Measurements from ENCODE around the gene MDH1B. TPM values are rescaled to one million over a fixed set of nuclear protein-coding genes. Genes with fewer than 3 reads are reported as not detected.

The MDH1B gene
- total RNA-seq, 1 experiment from 2014 or later: 1.3 TPM

- Mint-ChIP-seq H3K27me3 (ENCODE audit: low read depth) (peaks cover 3% of the 10 kb centered on the region; the same call in 1 of the 2 replicates), H3K9me3 (no peaks in the 10 kb centered on the region), H3K36me3 (ENCODE audit: insufficient read depth in 1 of 3, low read depth in 3 of 3) (no peaks in the 10 kb centered on the region), H3K4me1 (0 out of 4 replicates have a peak, but pooled peaks cover 0 to 3% of the 10 kb centered on the region in 2 experiments), H3K4me3 (no peak overlapping the region), H3K27ac (no peak overlapping the region)
- no peak overlapping the region for H2BK120ac ChIP-seq (ENCODE audit: low read depth, low read length, poor library complexity, severe bottlenecking)
- no peak overlapping the region for H3K18ac ChIP-seq (ENCODE audit: insufficient read length, low read depth, low read length)
- H3K56ac ChIP-seq (ENCODE audit: insufficient read length, low read depth, low read length): no peak overlapping the region
- H3K79me1 ChIP-seq (ENCODE audit: insufficient read depth, low read depth, low read length, poor library complexity, severe bottlenecking): no peaks in the 10 kb centered on the region
- H4K20me1 ChIP-seq (ENCODE audit: control insufficient read depth, insufficient read depth, insufficient read length): no peaks in the 10 kb centered on the region
- H3K23me2 ChIP-seq (ENCODE audit: insufficient read length, low read depth, low read length, poor library complexity, severe bottlenecking): no peaks in the 10 kb centered on the region
- no peak overlapping the region for H2BK20ac ChIP-seq (ENCODE audit: low read depth, low read length, poor library complexity, severe bottlenecking)
- H3K4me1 ChIP-seq (ENCODE audit: insufficient read depth, low read length): no peaks in the 10 kb centered on the region
- no peak overlapping the region for H3T11ph ChIP-seq (ENCODE audit: low read length)
- H4K8ac ChIP-seq (replicated peaks; ENCODE audit: insufficient read length, low read depth, low read length): no peak overlapping the region
- no peaks in the 10 kb centered on the region for H3K79me2 ChIP-seq (ENCODE audit: insufficient read depth, low read length)
- H4K91ac ChIP-seq (ENCODE audit: insufficient read length, low read depth, low read length): no peak overlapping the region
- H2AFZ ChIP-seq (ENCODE audit: low read length): no peak overlapping the region
- no peaks in the 10 kb centered on the region for H3K9me3 ChIP-seq (ENCODE audit: control insufficient read depth, low read depth, low read length)
- H2BK15ac ChIP-seq (ENCODE audit: low read depth, low read length): no peak overlapping the region
- H3K27ac ChIP-seq (ENCODE audit: insufficient read length, low read depth, low read length): no peak overlapping the region
- no peak overlapping the region for H2BK5ac ChIP-seq (ENCODE audit: insufficient read length, low read length)
- H2BK12ac ChIP-seq (ENCODE audit: insufficient read length, low read depth, low read length): no peak overlapping the region
- DNase-seq: no peak
- H4K5ac ChIP-seq (ENCODE audit: insufficient read length, low read depth, low read length): no peak overlapping the region
- no peaks in the 10 kb centered on the region for H3K27me3 ChIP-seq (ENCODE audit: insufficient read depth, low read length)
- WGBS (ENCODE audit: extremely low coverage, insufficient read length, low lambda C conversion rate): no CpG with 5 or more reads among the region's 8 CpGs
- no peak overlapping the region for H3K14ac ChIP-seq (ENCODE audit: insufficient read depth, low read length)
- TF ChIP-seq CTCF (conservative IDR thresholded peaks at IDR 0.05): no peak
- no peak overlapping the region for H3K4me2 ChIP-seq (ENCODE audit: insufficient read depth, insufficient read length, low read length)
- H3K4ac ChIP-seq (ENCODE audit: low read depth, low read length): no peak overlapping the region
- no peak overlapping the region for H3K9ac ChIP-seq (ENCODE audit: extremely low read depth, insufficient read length, low read length)
- H3K23ac ChIP-seq (ENCODE audit: insufficient read length, low read depth, low read length): no peak overlapping the region
- no peak overlapping the region for H2AK5ac ChIP-seq (ENCODE audit: insufficient read length, low read length)
These were observed 63.0 kb downstream of the MDH1B start for GRCh38 chr2:206701952-206702605.
